Measurements from ENCODE around the gene C3orf38.
"Not testable (repeated sequence)": the region's sequence is repeated elsewhere in the genome, so short reads cannot be mapped to it uniquely, and the experiment has no call there.

Gene C3orf38

DNA sequence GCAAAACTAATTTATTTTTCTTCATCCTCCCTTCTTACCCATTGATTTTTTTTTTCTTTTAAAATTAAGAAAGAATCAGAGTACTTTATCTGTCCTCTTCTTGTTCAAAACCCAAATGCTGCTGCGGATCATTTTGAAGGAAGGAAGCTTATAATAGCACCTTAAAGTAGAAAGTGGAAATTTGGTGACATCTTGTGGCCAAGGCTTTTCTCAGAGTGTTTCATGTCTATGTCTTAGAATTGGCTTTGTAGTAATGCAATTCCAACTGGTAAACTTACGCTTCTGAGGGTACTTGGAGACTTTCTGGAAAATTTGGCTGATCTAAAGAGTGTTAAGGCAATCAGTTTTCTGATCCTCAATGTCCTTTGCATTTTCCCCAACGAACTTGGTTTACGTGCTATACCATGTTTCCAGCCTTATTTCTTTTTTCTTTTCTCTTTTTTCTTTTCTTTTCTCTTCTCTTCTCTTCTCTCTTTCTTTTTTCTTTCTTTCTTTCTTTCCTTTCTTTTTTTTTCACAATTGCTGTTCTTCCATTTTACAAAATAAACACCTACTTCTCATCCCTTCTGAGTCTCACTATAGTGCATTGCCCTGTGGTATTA lies 30.7 kb downstream of the C3orf38 start:
- peak; percentile 38 for DNase-seq (ENCODE audit: low read depth)
- H3K4me3 ChIP-seq (ENCODE audit: low read depth, low read length) = no peak overlapping the region
- TF ChIP-seq, protein P1, sequence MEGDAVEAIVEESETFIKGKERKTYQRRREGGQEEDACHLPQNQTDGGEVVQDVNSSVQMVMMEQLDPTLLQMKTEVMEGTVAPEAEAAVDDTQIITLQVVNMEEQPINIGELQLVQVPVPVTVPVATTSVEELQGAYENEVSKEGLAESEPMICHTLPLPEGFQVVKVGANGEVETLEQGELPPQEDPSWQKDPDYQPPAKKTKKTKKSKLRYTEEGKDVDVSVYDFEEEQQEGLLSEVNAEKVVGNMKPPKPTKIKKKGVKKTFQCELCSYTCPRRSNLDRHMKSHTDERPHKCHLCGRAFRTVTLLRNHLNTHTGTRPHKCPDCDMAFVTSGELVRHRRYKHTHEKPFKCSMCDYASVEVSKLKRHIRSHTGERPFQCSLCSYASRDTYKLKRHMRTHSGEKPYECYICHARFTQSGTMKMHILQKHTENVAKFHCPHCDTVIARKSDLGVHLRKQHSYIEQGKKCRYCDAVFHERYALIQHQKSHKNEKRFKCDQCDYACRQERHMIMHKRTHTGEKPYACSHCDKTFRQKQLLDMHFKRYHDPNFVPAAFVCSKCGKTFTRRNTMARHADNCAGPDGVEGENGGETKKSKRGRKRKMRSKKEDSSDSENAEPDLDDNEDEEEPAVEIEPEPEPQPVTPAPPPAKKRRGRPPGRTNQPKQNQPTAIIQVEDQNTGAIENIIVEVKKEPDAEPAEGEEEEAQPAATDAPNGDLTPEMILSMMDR (IDR thresholded peaks at IDR 0.05; ENCODE audit: low read depth, low read length, missing control alignments) = peak; percentile 54
- in situ Hi-C loops (cut with HindIII; ENCODE audit: low sequenced_read_pairs) = no loop called here

DNA sequence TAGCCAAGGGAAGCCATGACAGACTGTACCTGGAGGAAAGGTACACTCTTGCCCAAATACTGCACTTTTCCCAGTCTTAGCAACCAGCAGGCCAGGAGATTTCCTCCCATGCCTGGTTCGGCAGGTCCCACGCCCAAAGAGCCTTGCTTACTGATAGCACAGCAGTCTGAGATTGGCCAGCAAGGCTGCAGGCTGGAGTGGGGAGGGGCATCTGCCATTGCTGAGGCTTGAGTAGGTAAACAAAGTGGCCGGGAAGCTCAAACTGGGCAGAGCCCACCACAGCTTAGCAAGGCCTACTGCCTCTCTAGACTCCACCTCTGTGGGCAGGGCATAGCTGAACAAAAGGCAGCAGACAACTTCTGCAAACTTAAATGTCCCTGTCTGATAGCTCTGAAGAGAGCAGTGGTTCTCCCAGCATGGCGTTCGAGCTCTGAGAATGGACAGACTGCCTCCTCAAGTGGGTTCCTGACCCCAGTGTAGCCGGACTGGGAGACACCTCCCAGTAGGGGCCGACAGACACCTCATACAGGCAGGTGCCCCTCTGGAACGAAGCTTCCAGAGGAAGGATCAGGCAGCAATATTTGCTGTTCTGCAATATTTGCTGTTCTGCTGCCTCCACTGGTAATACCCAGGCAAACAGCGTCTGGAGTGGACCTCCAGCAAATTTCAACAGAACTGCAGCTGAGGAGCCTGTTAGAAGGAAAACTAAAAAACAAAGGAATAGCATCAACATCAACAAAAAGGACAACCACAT lies 32.6 kb downstream of the C3orf38 start:
- H3K4me3 ChIP-seq (ENCODE audit: low read depth, low read length); DNase-seq (ENCODE audit: low read depth); in situ Hi-C loops (cut with HindIII; ENCODE audit: low sequenced_read_pairs): not testable (repeated sequence)

DNA sequence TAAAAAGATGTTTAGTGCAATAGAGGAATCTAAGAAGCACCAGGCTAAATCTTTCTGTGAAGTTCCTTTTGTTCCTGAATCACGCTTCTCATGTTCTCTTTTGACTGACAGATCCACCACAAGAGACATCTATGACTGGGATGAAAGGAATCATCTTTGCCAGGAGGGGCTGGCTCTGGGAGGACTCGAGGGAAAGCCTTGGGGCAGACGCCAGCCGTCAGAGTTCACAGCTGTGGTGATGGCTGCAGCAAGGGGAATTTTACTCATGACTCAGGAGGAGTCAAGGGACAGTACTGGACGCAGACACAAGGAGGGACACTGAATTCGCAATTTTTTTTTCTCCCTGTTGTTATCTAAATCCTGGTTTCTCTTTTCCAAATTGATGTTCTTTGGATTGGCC lies 38.7 kb downstream of the C3orf38 start:
- no peak overlapping the region for H3K4me3 ChIP-seq (ENCODE audit: low read depth, low read length)
- TF ChIP-seq, protein P1 (IDR thresholded peaks at IDR 0.05; ENCODE audit: low read depth, low read length, missing control alignments) = no peak
- in situ Hi-C loops (cut with HindIII; ENCODE audit: low sequenced_read_pairs) = no loop called here
- DNase-seq (ENCODE audit: low read depth) = no peak

DNA sequence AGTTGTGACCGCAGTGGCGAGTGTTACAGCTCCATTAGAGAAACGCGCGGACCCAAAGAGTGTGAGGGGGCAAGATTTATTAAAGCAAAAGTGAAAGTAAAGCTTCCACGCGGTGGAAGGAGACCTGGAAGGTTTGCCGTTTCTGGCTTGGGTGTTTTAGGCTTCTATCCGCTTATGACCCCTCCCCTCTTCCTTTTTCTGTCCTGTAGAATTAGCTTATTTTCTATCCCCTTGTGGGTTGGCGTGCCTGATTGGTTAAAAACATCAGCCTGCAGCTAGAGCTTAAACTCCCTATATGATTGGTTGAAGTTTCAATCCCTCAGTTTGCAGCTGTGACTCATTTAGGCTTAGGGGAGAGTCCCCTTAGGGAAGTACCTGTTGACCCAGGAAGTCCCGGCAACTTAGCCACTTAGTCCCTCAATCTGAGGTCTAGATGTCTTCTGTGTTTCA lies 39.6 kb downstream of the C3orf38 start:
- no peak for DNase-seq (ENCODE audit: low read depth)
- in situ Hi-C loops (cut with HindIII; ENCODE audit: low sequenced_read_pairs) = no loop called here
- TF ChIP-seq, protein P1 (IDR thresholded peaks at IDR 0.05; ENCODE audit: low read depth, low read length, missing control alignments) = no peak
- H3K4me3 ChIP-seq (ENCODE audit: low read depth, low read length) = no peak overlapping the region

DNA sequence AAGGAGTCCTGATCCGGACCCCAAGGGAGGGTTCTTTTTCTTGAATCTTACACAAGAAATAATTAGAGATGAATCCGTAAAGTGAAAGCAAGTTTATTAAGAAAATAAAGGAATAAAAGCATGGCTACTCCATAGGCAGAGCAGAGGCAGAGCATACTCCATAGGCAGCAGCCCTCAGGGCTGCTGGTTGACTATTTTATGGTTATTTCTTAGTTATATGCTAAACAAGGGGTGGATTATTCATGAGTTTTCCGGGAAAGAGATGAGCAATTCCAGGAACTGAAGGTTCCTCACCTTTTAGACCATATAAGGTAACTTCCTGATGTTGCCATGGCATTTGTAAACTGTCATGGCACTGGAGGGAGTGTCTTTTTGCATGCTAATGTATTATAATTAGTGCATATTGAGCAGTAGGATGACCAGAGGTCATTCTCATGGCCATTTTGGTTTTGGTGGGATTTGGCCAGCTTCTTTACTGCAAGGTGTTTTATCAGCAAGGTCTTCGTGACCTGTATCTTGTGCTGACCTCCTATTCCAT lies 42.2 kb downstream of the C3orf38 start:
- in situ Hi-C loops (cut with HindIII; ENCODE audit: low sequenced_read_pairs) = no loop called here
- no peak for DNase-seq (ENCODE audit: low read depth)
- TF ChIP-seq, protein P1 (IDR thresholded peaks at IDR 0.05; ENCODE audit: low read depth, low read length, missing control alignments) = no peak
- H3K4me3 ChIP-seq (ENCODE audit: low read depth, low read length) = no peak overlapping the region

DNA sequence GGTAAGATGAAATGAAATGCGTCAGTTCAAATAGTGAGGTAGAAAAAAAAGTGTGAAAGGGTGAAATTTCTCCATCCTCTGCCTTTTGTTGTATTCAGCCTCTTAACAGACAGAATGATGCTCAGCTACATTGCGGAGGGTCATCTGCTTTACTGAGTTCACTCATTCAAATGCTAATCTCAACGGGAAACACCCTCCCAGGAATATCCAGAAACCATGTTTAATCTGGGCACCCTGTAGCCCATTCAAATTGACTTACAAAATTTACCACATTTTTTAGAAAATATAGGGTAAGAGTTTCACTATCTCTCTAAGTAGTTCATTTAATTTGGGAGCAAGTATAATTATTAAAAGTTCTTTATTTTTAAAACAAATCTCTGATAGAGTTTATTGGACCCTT lies 42.9 kb downstream of the C3orf38 start:
- in situ Hi-C loops (cut with HindIII; ENCODE audit: low sequenced_read_pairs) = no loop called here
- TF ChIP-seq, protein P1 (IDR thresholded peaks at IDR 0.05; ENCODE audit: low read depth, low read length, missing control alignments) = no peak
- no peak for DNase-seq (ENCODE audit: low read depth)
- no peak overlapping the region for H3K4me3 ChIP-seq (ENCODE audit: low read depth, low read length)

DNA sequence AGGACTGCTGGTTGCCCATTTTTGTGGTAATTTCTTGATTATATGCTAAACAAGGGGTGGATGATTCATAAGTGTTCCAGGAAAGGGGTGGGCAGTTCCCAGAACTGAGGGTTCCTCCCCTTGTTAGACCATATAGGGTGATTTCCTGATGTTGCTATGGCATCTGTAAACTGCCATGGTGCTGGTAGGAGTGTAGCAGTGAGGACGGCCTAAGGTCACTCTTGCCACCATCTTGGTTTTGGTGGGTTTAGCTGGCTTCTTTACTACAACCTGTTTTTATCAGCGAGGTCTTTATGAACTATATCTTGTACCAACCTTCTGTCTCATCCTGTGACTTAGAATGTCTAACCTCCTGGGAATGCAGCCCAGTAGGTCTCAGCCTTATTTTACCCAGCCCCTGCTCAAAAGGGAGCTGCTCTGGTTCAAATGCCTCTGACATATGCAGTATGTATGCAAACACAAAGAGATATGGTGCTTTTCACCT lies 46.2 kb downstream of the C3orf38 start:
- TF ChIP-seq, protein P1 (IDR thresholded peaks at IDR 0.05; ENCODE audit: low read depth, low read length, missing control alignments) = no peak
- DNase-seq (ENCODE audit: low read depth) = peak; percentile 34
- in situ Hi-C loops (cut with HindIII; ENCODE audit: low sequenced_read_pairs) = no loop called here
- no peak overlapping the region for H3K4me3 ChIP-seq (ENCODE audit: low read depth, low read length)
